HL-60/S4 treated with phorbol 12-myristate 13-acetate at 8.2 ng/mL for 4 days and 3 days (cell line): ENCODE results near the gene DPCD.

Experiments used
- in situ Hi-C: fragments of 300-500 bp; cut with MboI; formaldehyde crosslinking; loops from 2 replicates; pipeline ENCODE4 v1.15.0; 2022; ENCODE audit warnings: low sequenced_read_pairs

DPCD gene

GRCh38 chr10:101566333-101567164 lies 21.6 kb upstream of the DPCD start:
- in situ Hi-C loops = loop anchor here (25.0 kb wide), 1 partner anchor 354 kb away; no protein-coding TSS in a partner anchor

DNA sequence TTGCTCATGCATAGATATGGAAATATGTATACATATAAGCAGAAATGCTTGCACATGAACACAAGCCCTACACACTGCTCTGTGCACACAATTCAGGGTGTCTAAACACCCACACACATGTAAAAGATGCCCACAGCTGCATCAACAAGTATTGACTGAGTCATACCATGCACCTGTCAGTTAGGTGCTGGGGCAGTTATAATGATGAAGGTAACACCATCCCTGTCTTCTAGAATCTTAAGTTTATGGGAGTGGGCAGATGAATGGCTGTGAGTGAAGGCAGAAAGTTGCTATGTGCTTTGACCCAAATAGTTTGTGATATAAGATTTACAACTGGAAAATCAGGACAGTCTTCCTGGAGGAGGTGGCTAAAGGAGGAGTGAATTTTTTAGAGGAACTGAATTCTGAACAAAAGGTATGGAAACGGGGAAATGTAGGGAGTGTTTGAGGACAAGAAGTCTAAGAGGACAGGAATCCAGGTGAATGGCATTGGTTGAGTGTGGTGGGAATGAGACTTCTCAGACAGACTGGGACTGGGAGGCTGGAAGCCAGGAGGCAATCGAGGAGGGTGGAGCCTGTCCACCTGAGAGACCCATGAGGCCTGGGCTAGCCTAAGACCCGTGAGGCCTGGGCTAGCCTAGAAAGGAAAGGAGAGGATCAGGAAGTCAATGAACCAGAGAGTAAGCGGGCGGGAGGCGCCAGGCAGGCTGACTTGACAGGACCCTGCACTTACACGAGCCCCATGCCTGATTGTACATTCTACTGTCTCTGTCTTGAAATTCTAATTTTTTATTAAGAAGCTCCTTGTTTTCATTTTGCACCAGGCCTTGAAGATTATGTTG lies 20.7 kb upstream of the DPCD start:
- in situ Hi-C loops = loop anchor here (25.0 kb wide), 1 partner anchor 355 kb away; no protein-coding TSS in a partner anchor

DNA sequence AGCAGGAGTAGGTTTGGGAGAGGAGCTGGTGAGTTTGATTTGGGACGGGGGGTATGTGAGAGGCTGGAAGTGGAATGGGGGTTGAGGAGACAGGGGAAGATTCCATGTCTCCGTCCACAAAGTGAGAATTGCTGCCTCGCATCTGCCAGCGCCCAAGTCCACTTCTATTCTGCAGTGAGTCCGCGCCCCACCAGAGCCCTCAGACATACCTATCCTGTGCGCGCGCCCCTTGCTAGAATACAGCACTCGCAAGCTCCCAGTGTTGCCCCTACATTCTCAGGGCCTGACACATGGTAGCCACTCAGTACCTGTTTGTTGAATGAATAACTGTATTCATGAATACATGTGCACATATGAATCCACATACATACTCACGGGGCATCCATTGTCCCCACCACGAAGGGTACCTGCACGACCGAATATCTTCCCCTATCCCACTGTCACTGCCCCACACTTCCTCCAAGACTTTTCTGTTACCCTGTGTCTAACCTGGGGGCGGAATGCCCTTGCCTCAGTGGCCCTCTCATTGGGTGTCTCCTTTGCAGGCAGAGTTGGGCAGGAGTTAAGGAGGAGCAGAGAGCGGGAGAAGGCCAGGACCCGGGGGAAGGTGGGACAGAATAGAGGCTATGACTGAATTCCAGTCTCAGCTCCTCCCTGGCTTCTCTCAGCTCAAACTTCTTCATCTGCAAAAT lies 19.9 kb upstream of the DPCD start:
- in situ Hi-C loops = loop anchor here (25.0 kb wide), 1 partner anchor 356 kb away; no protein-coding TSS in a partner anchor

DNA sequence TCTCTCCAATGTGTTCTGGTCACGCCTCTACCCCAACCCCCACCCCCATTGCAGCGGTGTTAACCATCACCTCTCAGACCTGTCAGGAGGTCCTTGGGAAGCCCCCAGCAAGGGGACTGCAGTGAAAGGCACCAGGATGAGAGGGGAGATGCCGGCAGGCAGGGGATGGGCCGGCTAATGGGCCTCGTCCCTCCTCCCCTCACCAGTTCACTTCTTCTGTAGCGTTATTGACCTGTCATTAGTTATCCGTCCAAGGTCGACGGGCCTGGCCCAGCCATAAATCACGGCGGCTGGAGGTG lies 18.8 kb upstream of the DPCD start:
- in situ Hi-C loops = loop anchor here (25.0 kb wide), 1 partner anchor 357 kb away; no protein-coding TSS in a partner anchor

DNA sequence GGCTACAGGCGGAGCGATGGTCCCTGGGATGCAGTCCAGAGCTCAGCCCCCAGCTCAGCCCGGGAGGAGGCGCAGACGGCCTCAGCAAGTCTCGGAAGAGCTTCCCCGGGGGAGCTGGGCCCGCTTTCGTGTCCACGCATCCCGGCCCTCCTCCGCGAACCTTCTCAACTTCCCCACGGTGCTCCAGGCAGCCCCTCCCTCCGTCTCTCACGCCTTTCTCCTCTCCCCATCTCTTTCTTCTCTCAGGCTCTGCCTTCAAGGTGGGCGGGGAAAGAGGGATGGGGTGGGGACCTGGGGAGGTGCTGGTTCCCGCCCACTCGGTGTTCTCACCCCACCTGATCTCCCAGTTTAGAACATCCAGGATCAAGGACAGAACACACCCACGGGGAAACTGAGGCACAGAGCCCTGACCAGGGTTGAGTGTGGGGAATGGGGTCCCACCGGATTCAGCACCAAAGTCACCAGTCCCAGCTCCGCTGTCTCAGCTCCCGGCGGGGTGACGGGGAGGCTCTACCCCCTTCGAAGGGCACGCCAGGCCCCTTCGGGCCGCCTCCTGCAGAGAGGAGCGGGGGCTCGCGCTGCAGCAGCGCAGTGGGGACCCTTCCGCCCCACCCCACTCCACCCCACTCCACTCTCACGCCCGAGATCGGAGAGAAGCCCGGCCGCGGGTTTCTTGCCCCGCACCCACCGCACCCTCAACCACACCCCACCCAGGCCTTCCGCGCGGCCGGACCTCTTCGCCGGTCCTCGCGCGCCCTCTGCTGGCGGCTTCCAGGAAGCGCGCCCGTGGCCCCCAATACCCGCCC lies 18.3 kb upstream of the DPCD start:
- in situ Hi-C loops = loop anchor here (25.0 kb wide), 1 partner anchor 358 kb away; no protein-coding TSS in a partner anchor

DNA sequence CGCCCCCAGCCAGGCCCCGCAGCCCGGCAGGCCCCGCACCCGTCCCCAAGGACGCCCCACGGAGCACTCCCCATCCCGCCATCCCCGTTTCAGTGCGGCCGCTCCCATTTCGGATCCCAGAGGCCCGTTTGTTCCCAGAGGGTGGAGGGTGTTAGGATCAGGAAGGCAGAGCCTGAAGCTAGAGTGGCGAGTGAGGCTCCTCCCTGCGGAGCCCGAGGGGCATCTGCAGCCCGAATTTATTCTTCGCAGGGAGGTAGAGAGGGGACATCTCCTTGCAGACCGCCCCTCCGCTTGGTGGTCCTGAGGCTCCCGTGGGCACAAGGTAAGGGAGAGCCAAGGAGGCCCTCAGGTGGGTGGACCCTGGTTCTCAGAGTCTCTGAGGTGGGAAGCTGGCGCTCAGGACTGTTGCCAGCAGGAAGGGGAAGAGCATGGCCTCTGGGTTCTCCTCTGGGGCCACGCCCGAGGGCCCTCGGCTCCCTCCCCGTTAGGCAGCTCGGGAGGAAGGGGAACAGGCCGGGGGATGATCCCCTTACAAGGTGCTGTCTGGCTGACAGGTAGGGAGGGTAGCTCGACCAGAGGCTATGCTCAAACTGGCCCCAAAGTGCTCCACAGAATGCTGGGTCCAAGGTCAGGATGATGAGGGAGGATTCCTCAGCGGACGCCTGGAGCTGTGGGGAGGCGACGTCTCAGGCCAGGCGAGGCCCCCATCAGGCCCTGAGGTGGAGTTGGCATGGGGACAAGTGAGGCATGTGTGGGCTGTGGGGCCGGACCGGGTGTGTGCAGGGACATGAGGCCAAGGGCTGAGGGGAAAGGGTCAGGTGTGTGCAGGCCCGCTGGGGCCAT lies 17.5 kb upstream of the DPCD start:
- in situ Hi-C loops = loop anchor here (25.0 kb wide), 1 partner anchor 358 kb away; no protein-coding TSS in a partner anchor

- in situ Hi-C loops = loop anchor here (25.0 kb wide), 1 partner anchor 359 kb away; no protein-coding TSS in a partner anchor
Observed at GRCh38 chr10:101571271-101571925, 16.7 kb upstream of the DPCD start.

DNA sequence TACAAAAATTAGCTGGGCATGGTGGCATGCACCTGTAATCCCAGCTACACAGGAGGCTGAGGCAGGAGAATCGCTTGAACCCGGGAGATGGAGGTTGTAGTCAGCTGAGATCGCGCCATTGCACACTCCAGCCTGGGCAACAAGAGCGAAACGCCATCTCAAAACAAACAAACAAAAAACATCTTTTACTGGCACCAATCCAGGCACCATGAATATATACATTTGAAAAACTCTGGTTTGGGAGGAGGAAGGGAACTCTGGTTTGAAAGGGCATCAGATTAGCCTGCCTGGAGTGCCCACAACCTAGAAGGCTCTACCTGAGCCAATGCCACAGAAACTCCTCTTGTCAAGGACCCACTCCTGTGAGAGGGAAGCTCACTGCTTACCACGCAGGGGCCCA lies 16.0 kb upstream of the DPCD start:
- in situ Hi-C loops = loop anchor here (25.0 kb wide), 1 partner anchor 360 kb away; no protein-coding TSS in a partner anchor

DNA sequence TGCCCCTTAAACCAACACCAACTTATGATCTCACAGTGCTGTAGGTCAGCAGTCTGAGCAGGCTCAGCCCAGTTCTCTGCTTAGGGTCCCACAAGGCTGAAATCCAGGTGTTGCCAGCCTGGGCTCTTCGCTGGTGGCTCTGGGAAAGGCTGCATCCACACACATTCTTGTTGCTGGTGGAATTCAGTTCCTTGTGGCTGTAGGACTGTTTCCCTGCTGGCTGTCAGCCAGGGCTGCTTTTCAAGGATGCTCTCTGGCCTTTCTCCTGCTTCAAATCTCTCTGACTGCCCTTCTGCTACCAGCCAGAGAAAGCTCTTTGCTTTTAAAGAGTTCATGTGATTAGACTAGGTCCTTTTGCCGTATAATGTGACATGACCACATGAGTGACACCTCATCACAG lies 15.3 kb upstream of the DPCD start:
- in situ Hi-C loops = loop anchor here (25.0 kb wide), 1 partner anchor 360 kb away; no protein-coding TSS in a partner anchor

DNA sequence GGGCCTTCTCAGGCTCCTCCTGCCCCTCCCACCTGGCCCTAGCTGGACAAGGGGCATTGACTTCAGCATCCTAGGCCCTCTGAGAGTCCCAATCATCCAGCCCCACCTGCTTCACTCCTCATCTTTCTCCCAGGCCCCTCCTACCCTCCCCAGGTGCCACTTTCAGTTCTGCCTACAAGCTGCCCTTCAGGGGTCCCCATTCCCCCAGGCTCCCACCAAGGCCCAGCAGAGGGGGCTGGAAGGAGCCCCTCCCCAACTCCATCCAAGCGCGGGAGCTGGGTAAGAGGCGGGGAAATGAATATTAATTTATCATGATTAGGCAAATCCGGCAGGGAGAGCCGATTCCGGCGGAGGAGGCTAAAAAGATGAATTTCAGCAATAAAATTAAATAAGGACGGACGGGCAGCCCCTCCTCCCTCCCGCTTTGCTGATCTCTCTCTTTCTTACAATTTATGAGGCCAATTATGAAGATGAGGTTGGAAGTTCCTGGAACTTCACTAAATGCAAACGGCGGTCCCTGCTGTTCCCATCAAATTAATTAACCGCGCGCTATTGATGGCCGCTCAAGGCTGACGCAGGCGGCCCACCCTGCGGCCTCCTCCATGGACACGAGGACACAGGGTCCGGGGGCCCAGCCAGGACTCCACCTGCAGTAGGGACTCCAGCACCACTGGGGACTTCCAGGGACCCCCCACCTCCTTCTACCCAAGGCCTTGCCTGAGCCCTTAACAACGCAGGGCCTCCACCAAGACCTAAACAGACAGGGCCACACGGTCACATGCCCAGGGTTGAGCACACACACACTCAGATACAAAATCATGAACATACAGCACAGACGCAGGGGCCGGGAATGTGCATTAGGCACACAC lies 14.0 kb upstream of the DPCD start:
- in situ Hi-C loops = loop anchor here (25.0 kb wide), 1 partner anchor 362 kb away; no protein-coding TSS in a partner anchor

- in situ Hi-C loops = no loop called here
Observed at GRCh38 chr10:101575091-101575490, 13.0 kb upstream of the DPCD start.

GRCh38 chr10:101575580-101576210 lies 12.4 kb upstream of the DPCD start:
- in situ Hi-C loops = no loop called here

GRCh38 chr10:101576211-101576863 lies 11.8 kb upstream of the DPCD start:
- in situ Hi-C loops = no loop called here

- in situ Hi-C loops = no loop called here
Observed at GRCh38 chr10:101577121-101577871, 10.8 kb upstream of the DPCD start.

GRCh38 chr10:101578192-101578591 lies 9.9 kb upstream of the DPCD start:
- in situ Hi-C loops = no loop called here
